Islet precursor cell (in vitro differentiated cells): ENCODE measurements around the gene DPYD.
A peak's percentile ranks its signal among the peaks of the same experiment; 100 is the strongest.

Source experiments
- DNase-seq: peaks from one replicate; pipeline ENCODE4 v3.0.0-alpha.2; 2018

Gene DPYD

DNA sequence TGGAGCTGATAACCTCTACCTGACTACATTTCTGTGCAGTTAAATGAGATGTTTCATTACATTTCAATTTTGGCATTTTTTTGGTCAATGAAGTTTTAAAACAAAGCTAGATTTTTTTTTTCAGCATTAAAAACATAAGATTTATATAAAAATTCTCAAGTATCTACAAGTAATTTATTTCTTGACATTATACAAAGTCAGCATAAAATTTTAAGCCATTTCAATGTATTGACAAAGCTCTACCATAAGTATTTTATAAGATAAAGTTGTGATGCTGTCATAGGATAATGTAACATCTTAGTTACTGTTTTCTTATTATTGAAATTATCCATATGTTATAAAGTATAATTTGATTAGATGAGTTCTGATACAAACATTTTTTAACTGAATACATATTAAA, 847.7 kb downstream of the DPYD start:
- no peak for DNase-seq

DNA sequence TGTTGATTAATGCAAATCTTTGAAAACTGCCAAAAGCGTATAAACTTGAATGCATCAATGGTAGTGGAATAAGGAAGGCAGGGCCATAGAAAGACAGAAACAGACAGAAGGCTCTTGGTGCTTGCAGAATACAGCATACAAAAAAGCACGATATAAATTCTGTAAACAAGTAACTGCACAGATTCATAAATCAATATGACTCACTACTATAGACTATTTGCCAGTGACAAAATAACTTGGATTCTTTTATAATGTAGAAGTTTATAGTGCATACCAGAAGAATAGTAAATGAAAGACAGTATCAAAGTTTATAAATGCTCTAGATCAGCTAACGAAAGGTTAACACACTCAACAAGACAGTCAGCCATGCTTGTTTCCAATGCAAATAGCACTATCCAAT, 849.7 kb downstream of the DPYD start:
- no peak for DNase-seq

DNA sequence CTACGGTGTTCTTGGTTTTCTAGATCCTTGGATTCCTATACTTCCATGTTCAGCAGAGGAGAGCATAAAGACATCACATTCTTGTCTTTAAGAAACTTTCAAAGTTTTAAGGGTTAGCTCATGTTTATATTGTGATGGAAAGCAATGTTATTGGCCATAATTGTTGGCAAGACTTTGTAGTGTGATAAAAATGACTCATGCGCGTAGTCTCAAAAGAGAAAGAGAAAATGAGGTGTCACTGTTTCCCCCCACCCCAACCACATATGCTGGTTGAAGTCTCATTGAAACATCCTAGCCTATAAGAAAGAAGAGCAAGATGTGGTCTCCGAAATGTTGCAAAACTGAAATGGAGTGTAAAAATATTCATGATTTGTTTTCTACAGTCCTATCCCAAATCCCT, 850.5 kb downstream of the DPYD start:
- no peak for DNase-seq

DNA sequence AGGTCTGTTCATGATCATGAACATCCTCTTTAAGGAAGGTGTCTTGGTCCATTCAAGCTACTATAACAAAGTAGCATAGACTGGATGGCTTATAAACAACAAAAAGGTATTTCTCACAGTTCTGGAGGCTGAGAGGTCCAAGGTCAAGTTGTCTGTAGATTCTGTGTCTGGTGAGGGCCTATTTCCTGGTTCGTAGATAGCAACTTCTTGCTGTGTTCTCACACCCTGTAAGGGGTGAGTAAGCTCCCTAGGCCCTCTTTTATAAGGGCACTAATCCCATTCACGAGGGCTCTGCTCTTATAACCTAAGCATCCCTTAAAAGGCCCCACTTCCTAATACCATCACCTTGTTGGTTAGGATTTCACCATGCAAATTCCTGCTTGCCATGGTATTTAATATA, 851.5 kb downstream of the DPYD start:
- DNase-seq = no peak

DNA sequence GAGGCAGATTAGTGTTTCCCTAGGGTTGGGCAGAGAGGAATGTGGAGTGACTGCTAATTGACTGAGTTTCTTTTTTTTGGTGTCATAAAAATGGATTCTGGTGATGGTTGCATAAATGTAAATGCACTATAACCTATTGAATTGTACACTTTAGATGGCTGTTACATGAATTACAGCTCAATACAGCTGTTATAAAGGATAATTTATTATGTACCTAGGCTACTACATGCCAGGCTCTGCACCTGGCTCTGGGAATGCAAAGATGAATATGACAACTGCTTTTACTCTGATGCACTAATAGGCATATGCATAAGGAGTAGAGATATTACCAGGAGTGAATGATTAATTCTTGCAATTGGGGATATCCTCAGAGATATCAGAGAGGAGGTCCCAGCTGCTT, 854.0 kb downstream of the DPYD start:
- no peak for DNase-seq

DNA sequence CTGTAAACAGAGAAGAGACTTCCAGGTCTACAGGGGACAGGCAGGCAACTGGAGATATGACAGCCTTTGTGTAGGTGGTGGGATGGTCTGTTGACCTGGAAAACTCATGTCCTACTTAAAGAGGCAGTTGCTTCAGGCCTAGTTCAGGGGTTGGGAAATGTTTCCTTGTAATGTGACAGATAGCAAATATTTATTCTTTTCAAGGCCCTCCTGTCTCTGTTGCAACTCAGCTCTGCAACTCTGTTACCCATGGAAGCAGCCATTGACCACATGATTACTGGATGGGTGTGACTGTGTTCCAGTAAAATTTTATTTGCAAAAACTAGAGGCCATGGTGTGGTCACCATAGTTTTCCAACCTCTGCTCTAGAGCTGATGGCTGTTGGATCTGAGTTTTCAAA, 857.3 kb downstream of the DPYD start:
- no peak for DNase-seq

DNA sequence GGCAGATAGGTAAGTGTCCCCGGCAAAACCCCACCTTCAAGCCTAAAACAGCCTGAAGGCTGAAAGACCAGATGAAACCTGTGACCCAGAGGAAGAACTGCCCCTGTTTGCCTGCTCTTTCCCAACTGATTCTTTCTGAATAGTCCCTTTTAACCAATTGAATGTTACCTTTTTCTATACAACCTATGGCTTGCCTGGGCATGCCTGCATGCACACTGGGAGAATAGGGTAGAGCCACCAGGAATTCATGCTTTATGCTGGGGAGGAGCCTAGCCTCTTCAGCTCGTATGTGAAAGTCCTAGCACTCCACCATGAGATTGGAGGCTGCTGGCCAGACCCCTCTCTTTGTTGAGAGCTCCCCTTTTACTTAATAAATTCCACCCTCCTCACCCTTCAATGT, 859.2 kb downstream of the DPYD start:
- peak; percentile 60 for DNase-seq

DNA sequence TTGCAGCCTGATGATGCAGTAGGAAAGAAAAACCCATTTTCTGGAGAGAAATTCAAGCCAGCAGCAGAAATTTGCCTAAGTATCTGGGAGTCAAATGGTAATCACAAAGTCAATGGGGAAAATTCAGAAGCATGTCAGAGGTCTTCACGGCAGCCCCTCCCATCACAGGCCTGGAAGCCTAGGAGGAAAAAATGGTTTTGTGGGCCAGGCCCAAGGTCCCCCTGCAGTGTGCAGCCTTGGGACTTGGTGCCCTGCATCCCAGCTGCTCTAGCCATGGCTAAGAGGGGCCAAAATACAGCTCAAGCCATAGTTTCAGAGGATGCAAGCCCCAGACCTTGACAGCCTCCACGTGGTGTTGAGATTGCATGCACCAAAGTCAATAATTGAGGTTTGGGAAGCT, 864.4 kb downstream of the DPYD start:
- DNase-seq = no peak

DNA sequence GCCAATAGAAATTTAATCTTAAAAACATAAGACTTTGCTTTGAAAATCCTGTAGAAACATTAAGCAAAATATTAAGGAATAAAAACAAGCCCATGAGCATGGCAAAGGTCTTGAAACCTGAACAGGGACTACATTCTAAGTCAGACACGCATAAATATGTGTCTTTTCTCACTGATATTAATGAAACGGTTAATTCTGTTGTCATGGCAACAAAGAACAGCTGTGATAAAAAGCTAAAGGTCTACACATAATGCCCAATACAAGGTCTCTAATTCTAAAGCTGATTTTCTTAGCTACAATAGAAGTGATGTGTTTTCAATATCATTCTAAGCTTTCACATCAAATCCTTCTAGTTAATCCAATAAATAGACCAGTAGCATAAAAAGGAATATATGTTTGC, 867.6 kb downstream of the DPYD start:
- no peak for DNase-seq

DNA sequence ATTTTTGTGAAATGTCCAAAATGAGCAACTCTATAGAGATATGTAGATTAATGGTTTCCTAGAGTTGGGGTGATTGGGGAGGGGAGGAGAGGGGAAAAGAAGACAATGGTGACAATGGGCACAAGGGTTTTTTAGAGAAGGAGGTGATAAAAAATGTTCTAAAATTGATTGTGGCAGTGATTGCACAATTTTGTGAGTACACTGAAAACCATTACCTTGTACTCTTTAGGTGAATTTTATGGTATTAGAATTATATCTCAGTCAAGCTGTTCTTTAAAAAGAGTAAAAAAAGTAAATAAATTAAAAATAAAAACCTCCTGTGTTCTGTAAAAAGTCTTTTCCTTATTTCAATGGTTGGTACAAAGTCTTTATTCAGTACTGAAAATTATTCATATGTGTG, 869.0 kb downstream of the DPYD start:
- DNase-seq = no peak

DNA sequence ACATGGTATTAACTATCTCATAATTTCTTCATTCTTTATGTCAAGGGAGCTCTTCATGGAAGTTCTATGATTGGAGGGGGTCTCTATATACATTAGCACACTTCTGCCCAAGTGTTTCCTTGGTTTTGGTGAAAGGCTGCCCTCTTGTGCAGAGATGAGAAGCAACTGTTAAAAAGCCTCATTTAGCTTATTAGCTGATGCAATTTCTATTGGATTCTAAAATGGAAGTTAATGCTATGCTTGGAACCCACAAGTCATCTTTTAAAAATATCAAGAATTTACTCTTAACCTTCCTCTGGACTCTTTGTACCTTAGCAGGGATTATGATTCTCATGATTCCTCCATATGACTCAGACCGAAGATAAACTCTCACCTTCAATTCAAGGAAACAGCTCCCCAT, 870.3 kb downstream of the DPYD start:
- DNase-seq = no peak

DNA sequence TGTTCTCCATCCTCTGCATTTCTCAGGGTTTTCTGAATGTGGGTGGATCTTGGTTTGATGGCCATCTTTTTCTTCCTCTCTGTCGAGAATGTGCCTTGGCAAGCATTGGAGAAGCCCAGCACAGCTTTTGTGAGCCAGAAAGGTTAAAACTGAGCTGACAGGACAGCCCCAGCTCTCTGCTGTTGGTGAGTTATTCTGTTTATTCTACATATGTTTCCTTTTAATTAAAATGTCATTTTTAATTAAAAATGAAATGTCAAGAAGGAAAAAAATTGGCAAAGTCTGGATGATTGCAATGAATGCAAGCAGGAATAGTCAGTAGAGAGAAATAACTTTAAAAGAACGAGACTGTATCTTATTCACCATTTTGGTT, 873.4 kb downstream of the DPYD start:
- DNase-seq = no peak

DNA sequence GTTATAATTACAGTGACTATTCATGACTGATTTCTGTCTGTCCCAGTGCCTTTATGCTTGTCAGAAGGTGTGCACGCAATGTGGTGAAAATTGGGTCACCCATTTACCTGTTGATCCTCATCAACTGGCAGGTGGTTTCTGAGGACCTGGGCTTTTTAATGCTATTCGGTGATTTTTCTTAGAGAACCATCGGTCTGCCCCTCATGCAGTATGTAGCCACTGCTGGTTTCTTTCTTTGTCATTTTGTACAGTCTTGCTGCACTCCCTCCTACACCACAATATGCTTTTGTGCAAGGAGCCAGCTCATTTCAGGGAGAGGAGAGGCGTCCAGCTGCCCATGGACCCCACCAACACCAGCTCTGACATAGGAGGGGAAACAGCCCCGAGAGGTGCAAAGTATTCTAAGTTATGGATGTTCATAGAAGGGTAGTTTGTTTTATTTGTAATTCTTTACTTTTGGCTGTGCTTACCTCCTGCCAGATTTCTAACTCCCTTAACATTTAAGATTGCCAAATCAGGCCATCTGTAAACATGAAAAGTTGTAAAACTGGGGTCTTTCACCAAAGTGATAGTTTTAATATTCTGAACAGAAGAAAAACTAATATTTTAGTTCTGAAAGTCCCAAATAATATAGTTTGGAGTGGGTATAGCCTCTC, 873.9 kb downstream of the DPYD start:
- DNase-seq = no peak

DNA sequence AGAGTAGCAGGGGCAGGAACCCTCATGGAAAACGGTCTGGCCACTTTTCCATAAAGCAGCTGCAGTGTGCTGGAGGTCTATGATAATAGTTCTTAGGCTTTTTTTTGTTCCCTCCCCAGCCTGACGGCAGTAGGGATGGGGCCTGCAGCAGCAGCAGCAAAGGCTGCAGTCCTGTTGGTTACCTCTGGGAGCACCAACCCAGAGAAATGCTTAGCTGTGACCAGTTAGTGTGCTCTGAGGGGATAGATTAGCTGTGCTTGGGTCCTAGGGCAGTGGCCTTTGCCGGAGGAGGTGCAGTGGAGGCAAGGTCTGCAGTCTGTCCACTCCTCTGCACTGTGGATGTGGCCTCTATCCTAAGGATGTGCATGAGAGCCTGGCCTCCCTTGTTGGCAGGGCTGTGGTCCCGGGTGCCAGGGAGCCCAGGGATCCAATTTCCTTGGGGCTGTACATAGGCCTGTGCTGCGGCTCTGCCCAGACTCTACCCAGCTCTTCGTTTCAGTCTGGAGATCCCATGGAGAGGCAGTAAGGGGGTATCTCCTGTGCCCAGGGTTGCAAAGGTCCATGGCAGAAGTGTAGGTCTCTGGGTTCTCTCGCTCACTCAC, 876.6 kb downstream of the DPYD start:
- no peak for DNase-seq

DNA sequence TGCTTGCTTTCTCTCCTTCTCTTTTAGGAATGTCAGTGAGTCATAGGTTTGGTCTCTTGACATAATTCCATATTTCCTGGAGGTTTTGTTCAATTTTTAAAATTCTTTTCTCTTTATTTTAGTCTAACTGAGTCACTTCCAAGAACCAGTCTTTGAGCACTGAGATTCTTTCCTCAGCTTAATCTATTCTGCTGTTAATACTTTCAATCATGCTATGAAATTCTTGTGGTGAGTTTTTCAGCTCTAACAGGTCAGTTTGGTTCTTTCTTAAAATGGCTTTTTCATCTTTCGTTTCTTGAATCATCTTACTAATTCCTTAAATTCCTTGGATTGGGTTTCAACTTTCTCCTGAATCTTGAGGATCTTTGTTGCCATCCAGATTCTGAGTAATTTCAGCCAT, 878.3 kb downstream of the DPYD start:
- no peak for DNase-seq

DNA sequence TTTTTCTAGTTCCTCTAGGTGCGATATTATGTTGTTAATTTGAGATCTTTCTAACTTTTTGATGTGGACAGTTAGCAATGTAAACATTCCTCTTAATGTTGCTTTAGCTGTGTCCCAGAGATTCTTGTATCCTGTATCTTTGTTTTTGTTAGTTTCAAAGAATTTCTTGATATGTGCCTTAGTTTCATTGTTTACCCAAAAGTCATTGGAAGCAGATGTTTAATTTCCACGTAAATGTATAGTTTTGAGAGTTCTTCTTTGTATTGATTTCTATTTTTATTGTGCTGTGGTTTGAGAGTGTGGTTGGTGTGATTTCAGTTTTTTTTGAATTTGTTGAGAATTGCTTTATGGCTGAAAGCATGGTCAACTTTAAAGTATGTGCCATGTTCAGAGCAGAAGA, 879.8 kb downstream of the DPYD start:
- DNase-seq = no peak

DNA sequence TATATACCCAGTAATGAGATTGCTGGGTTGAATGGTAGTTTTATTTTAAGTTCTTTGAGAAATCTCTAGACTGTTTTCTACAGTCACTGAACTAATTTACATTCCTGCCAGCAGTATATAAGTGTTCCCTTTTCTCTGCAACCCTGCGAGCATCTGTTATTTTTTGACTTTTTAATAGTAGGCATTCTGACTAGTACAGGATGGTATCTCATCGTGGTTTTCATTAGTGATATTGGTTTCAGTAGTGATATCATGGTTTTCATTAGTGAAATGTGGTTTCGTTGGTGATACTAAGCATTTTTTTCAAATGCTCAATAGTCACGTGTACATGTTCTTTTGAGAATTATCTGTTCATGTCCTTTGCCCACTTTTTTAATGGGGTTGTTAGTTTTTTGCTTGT, 882.4 kb downstream of the DPYD start:
- no peak for DNase-seq

DNA sequence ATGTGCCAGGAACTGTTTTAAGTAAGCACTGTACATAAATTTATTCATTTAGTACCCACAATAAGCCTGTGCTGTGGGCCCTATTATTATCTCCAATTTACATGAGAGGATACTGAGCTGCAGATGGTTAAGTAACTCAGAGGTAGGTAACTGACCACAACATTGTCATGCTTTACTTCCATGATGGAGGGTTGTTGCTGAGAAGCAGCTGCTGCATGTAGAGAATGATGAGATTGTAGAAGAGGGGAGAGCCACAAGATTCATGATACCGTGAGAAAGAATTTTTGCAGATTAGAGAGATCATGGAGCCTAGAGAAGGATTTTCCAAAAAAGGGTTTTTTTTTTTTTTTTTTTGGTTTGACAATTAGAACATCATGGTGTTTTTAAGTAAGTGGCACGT, 886.2 kb downstream of the DPYD start:
- DNase-seq = no peak

DNA sequence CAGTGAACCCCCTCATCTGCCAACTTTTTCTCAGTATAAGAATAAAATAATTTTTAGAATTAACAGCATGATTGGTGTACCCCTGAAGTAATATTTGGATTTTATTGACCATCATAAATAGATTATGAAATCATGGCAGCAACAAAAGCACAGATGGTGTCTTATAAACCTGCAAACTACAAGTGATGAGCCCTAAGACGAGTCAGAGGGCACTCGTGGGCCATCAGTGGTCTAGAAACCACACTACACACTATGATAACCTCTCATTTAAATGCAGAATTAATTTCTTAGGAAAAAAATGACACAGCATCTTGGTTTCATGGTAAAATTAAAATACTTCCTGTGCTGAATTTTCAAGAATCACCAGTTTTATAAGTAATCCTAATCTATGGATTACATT, 886.9 kb downstream of the DPYD start:
- no peak for DNase-seq
